CD4-positive, alpha-beta T cell treated with Interleukin-4 for 4 hours (primary cell): ENCODE data around the gene TMEM233.
A peak's percentile ranks its signal among the peaks of the same experiment; 100 is the strongest.
"Not testable (repeated sequence)": the region's sequence is repeated elsewhere in the genome, so short reads cannot be mapped to it uniquely, and the experiment has no call there.

Source experiments
- DNase-seq: peaks from one replicate; pipeline ENCODE4 v3.0.0-alpha.2; 2020

The TMEM233 gene

GRCh38 chr12:119613319-119613936 is 19.9 kb downstream of the TMEM233 start:
- no peak for DNase-seq

GRCh38 chr12:119614705-119615104 is 21.1 kb downstream of the TMEM233 start:
- no peak for DNase-seq

GRCh38 chr12:119615518-119616475 is 22.2 kb downstream of the TMEM233 start:
- DNase-seq, result no peak

- DNase-seq, result not testable (repeated sequence)
Observed at GRCh38 chr12:119618328-119618896, 24.8 kb downstream of the TMEM233 start.

GRCh38 chr12:119620490-119620889 is 26.9 kb downstream of the TMEM233 start:
- DNase-seq, result no peak

GRCh38 chr12:119621878-119622277 is 28.3 kb downstream of the TMEM233 start:
- no peak for DNase-seq

GRCh38 chr12:119624966-119625365 is 31.4 kb downstream of the TMEM233 start:
- no peak for DNase-seq

GRCh38 chr12:119627019-119627643 is 33.6 kb downstream of the TMEM233 start:
- DNase-seq, result no peak

- no peak for DNase-seq
Observed at GRCh38 chr12:119627686-119628085, 34.1 kb downstream of the TMEM233 start.

- DNase-seq, result no peak
Observed at GRCh38 chr12:119630223-119630780, 36.7 kb downstream of the TMEM233 start.

GRCh38 chr12:119630962-119631550 is 37.5 kb downstream of the TMEM233 start:
- no peak for DNase-seq

GRCh38 chr12:119631930-119632678 is 38.5 kb downstream of the TMEM233 start:
- no peak for DNase-seq

- DNase-seq, result no peak
Observed at GRCh38 chr12:119634743-119635142, 41.2 kb downstream of the TMEM233 start.

- no peak for DNase-seq
Observed at GRCh38 chr12:119642986-119643385, 49.4 kb downstream of the TMEM233 start.

- DNase-seq, result no peak
Observed at GRCh38 chr12:119644930-119645329, 51.4 kb downstream of the TMEM233 start.

- no peak for DNase-seq
Observed at GRCh38 chr12:119645535-119646059, 52.0 kb downstream of the TMEM233 start.

- peak; percentile 46 for DNase-seq
Observed at GRCh38 chr12:119649202-119649808, 55.7 kb downstream of the TMEM233 start.

GRCh38 chr12:119652665-119653064 is 59.1 kb downstream of the TMEM233 start:
- no peak for DNase-seq

GRCh38 chr12:119657001-119657400 is 63.4 kb downstream of the TMEM233 start:
- DNase-seq, result not testable (repeated sequence)

- not testable (repeated sequence) for DNase-seq
Observed at GRCh38 chr12:119658166-119658565, 64.6 kb downstream of the TMEM233 start.

- peak; percentile 70 for DNase-seq
Observed at GRCh38 chr12:119659289-119659897, 65.8 kb downstream of the TMEM233 start.
